Uterus (tissue), 2 donors: Measurements from ENCODE around the gene ICA1.

ENCODE experiments used
- CTCF ChIP-seq, 4 experiments: fragments of 200-600 bp in 2 of 4; fragments of 450-650 bp in 2 of 4; sonication (generic) in 2 of 4; IDR thresholded peaks; one replicate each; pipeline ENCODE4 v1.5.1; 2016 to 2019; ENCODE audit warnings: antibody characterized with exemption in 4 of 4, mild to moderate bottlenecking in 2 of 4, moderate library complexity in 1 of 4
- POLR2A ChIP-seq, 2 donors: fragments of 450-650 bp; IDR thresholded peaks; one replicate each; pipeline ENCODE4 v1.6.1; 2016; ENCODE audit warnings: antibody characterized with exemption in 2 of 2, mild to moderate bottlenecking in 1 of 2, moderate library complexity in 1 of 2

- TF ChIP-seq CTCF (IDR thresholded peaks at IDR 0.05) (no peak), POLR2A (IDR thresholded peaks at IDR 0.05) (no peak)
Observed at GRCh38 chr7:8152489-8153192, 109.3 kb downstream of the ICA1 start.
